CD4-positive, alpha-beta T cell treated with Interleukin-15 for 4 hours (primary cell): ENCODE results near the gene FMNL2.

Experiments used
- DNase-seq: peaks from one replicate; pipeline ENCODE4 v3.0.0-alpha.2; 2020; ENCODE audit warnings: low spot score

The FMNL2 gene

DNA sequence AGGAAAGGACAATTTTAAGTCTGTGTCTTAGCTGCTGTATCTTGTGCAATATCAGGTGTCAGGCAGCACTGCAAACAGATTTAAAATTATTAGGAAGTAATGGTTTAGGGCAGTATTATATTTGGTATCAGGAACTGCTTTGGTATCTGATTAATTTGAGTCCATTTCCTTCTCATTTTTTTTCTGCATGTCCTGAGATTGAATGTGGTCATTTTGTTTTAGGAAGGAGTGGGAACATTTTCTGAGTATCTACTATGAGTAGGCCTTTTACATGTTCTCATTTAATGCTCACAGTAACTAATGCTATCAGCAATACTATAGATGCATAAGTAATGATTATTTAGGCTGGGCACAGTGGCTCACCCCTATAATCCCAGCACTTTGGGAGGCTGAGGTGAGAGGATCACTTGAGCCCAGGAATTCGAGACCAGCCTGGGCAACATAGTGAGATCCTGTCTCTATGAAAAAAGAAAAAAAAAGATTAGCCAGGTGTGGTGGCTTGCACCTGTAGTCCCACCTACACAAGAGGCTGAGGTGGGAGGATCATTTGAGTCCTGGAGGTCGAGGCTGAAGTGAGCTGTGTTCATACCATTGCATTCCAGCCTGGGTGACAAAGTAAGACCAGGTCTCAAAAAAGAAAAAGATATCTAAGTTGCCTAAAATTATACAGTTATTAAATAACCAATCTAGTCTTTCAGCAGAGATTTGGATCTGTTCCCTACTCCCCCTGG, 4.7 kb downstream of the FMNL2 start:
- DNase-seq = no peak

GRCh38 chr2:152342259-152343046, 7.5 kb downstream of the FMNL2 start:
- DNase-seq = no peak

DNA sequence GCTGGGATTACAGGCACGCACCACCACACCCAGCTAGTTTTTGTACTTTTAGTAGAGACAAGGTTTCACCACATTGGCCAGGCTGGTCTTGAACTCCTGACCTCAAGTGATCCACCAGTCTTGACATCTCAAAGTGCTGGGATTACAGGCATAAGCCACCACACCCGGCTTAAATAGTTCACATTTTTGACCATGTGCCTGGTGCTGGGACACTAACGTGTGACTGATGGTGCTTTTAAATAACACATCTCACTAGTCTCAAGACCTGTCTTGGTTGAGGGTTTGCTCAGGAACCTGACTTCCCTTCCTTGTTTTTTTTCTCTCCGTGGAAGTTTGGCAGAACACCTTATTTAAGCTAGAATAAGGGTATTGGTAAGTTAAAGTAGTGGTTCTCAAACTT, 8.5 kb downstream of the FMNL2 start:
- DNase-seq = no peak

DNA sequence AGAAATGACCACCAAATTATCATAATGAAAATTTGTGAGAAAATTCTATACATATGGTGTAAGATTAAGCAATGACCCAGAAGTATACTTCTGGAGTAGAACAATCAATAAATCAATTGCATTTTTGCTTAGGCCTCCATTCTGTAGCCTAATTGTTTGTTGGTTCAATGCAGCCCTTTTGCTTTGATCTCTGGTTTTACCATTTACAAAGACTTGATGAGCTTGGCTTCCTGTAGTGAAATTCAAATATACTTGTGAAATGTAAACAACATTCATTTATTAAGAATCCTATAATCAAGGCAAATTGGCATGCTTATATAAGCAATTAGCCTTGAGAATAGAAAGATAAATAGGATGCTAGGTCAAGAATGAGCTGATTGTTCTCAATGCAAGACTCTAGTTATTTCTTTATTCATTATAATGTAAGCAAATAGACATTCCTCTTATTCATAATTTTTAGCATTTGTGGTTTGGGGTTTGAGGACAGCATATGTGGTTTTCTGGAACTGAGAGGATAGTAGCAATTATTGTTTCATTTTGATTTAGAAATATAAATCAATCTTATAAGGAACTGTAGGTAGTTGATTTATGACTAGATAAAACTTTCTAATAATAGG, 9.7 kb downstream of the FMNL2 start:
- DNase-seq = no peak

DNA sequence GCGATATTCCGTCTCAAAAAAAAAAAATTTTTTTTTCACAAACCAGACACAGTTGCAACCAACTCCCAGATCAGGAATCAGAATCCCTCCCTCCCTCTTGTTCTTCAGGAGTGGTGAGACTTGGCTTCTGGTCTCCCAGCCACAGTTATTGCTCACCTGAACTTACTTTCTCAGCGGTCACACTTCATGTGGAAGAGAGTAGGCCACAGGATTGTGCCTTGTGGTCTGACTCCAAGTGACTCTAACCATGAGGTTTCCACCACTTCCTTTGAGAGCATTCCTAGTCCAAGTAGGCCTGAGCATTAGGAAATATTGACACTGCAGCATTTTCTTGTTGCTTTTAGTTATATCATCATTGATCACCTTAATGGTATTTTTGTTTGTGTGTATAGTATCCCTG, 12.1 kb downstream of the FMNL2 start:
- no peak for DNase-seq

GRCh38 chr2:152348388-152348787, 13.4 kb downstream of the FMNL2 start:
- no peak for DNase-seq

DNA sequence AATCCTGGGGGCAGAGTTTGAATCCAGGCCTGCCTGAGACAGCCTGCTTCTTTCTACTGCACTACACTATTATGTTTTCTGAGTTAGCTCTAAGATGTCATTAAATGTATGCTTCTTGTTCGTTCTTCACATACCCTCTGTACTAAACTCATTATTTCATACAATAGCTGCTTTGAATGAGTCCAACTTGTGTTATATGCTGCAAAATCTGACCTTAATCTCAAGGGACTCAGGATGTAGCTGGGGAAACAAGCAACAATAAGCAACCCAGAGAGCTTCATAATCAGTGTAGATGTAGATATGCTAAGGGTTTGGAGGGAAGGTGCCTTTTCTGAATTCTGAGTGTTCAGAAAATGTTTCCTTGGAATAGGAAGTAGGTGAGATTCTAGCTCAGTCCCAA, 14.4 kb downstream of the FMNL2 start:
- no peak for DNase-seq

- DNase-seq = no peak
These were observed 15.2 kb downstream of the FMNL2 start for GRCh38 chr2:152350155-152350679.

GRCh38 chr2:152352616-152353015, 17.6 kb downstream of the FMNL2 start:
- DNase-seq = no peak

DNA sequence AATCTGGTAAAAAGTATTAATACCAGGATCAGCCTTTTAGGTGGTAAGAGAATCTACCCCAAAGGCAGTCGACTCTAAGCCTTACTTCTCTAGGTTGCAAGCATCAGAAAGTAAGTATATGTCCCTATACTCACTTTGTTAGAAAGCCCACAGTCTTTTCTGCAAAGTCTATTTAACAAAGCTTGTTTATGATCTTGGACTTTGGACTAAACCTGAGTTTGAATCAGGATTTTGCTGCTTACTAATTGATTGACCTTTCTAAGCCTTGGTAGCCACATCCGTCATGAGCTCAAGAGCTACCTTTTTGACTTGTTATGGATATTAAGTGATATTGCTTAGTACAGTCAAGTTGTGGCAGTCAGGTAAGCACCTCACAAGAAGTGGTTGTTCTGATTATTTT, 18.4 kb downstream of the FMNL2 start:
- DNase-seq = no peak

DNA sequence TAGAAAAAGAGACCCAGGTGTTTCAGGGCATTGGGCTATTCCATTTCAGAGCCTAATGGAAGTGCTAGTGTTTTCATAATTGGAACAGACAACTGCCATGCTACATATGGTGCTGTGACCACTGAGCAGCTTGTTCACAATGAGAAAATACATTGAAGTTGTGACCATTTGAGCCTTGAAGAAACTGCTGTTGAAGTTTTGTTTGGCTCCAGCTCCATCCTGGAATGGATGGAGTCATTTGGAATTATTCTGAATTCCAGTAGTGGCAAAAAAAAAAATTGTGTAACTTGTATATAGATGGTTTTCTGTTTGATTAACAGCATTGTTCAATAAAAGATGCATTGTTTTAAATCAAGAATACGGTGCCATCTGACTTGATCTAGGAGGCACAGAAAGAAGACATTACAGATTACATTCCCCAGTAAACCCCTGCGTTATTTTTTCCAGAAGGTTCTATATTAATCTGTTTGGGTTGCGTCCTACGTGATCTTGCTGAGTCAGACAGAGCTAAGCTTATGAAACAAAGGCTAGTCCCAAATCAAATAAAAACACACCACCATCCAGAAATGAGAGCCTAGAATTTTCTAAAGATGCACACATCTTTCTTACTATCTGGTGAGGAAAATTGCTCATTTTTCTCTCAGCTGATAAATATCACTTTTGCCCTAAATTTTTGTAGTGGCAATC, 19.2 kb downstream of the FMNL2 start:
- DNase-seq = no peak

GRCh38 chr2:152354909-152355308, 19.9 kb downstream of the FMNL2 start:
- DNase-seq = no peak

DNA sequence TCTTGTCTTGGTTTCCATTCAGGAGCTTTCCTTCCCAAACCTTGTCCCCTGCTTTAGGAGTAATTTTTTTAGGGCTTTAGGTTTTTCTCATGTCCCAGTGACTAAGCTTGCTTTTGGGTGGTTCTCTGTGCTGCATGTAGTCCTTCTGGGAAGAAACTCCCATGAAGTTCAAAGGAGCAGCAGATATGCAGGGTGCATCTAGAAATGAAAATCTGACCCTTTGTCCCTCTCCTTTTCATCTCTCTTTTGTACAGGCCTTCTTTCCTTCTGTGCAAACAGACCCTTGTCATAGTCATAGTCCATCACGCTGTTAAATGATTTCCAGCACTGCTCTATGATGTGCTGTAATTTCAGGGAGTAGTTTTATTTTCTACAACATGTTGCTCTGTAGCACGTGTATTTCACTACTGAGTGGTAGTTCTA, 20.4 kb downstream of the FMNL2 start:
- DNase-seq = no peak

GRCh38 chr2:152359573-152360363, 24.8 kb downstream of the FMNL2 start:
- DNase-seq = no peak

DNA sequence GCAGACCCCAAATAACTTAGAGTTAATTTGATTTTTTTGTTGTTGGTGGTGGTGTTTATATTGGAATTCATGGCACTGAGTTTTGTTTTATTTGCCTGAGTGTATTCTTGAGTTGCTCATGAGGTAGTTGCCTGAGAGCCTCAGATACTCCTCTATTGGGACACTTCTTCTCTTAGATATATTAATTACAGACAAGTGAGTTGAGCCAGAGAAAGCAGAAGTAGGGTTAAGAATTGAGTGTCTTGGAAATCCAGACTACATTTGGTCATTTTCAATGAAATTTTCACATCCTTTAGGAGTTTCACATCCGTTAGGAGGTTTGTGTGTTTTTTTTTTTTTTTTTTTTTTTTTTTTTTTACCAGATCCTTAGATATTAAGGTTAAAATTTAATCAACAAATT, 29.0 kb downstream of the FMNL2 start:
- no peak for DNase-seq

DNA sequence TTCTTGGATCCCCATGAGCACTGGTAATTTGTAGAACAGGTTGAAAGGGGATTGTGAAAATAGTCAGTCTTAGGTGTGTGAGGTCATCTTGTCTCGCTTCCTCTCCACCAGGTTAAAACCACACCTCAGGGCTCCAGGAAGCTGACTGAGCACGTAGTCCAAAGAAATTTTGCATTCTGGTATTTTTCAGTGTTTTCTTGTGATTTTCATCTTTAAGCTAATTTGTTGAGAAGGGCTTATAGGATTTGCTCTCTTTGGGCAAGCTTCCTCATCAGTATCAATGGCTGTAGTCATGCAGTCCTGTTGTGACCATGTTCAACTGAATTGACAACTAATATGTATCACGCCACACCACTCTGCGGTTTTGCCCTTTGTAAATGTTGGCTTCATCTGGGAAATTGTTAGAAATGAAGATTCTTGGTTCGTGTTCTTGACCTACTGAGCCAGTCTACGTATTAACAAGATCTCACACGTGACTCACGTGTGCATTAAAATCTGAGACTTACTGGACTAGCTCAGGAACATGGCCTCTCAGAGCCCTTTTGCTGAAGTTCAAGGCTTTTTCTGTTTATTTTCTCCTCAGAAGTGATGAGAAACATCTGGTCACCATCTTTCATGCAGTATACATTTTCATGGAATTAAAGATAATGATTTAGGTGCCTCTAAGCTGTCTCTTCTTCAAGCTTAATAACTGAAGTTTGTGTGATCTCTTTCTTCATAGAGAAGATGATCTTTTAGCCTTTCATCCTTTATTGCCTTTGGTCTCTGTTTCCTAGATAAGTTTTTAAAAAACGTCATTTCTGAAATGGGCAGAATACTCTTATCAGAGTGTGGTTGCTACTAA, 32.8 kb downstream of the FMNL2 start:
- DNase-seq = no peak

GRCh38 chr2:152369176-152369860, 34.3 kb downstream of the FMNL2 start:
- DNase-seq = no peak

- no peak for DNase-seq
These were observed 35.8 kb downstream of the FMNL2 start for GRCh38 chr2:152370783-152371182.

GRCh38 chr2:152372438-152372984, 37.5 kb downstream of the FMNL2 start:
- no peak for DNase-seq

DNA sequence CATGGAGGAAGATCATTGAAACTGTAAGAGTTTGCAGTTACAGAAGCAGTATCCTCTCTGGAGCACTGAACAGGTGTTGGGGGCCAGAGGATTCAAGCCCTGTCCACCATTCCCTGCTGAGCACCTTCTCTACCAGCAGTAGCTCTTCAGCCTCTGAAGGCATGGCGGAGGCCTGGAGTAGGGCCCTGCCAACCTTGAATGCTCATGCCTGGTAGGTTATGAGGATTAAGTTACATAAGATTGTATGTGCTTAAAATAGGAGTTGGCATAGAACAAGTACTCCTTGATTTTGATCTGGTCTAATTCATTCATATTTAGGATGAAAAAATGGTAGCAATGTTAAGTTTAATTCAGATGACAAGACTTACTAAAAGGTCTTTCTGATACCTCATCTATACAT, 40.2 kb downstream of the FMNL2 start:
- no peak for DNase-seq
